Panc1 (cell line): ENCODE results near the gene PREB. TPM values are rescaled to one million over a fixed set of nuclear protein-coding genes. Genes with fewer than 3 reads are reported as not detected.

ENCODE experiments used
- ATAC-seq: fragments of 200-7000 bp; cut with Tn5 transposase; 2 replicates; pipeline ENCODE4 v1.9.1; 2020; ENCODE audit warnings: mild to moderate bottlenecking, moderate library complexity
- BruUV-seq: library from RNA; stranded (reverse); fragments of 400-500 nt; replicated peaks from 2 replicates; lab custom pipeline; 2021; lab: Mats Ljungman, UMichigan
- CTCF ChIA-PET: fragments of 300-600 bp; sonication (Branson Sonifier 250); formaldehyde crosslinking; loops from one replicate; lab custom pipeline; 2022; ENCODE audit warnings: antibody characterized with exemption; lab: Charles Lee
- POLR2A ChIA-PET: fragments of 300-600 bp; sonication (Branson Sonifier 250); formaldehyde crosslinking; loops from one replicate; lab custom pipeline; 2022; ENCODE audit warnings: antibody characterized with exemption; lab: Charles Lee
- DNase-seq: peaks from one replicate; pipeline ENCODE4 v3.0.0-alpha.2; 2010; ENCODE audit warnings: low read depth, low spot score
- H3K27ac ChIP-seq: 2 replicates; pipeline ENCODE4 v1.5.1; 2011; ENCODE audit warnings: mild to moderate bottlenecking, low read length, inconsistent platforms
- H3K27me3 ChIP-seq: fragments of 200-500 bp; sonication (Bioruptor generic); 2 replicates; pipeline ENCODE4 v1.6.0; 2014; ENCODE audit warnings: low read length, inconsistent platforms; ENCODE audit not compliant: control insufficient read depth, insufficient read depth
- H3K36me3 ChIP-seq: fragments of 200-500 bp; sonication (Bioruptor generic); 2 replicates; pipeline ENCODE4 v1.5.1; 2014; ENCODE audit warnings: inconsistent platforms, mild to moderate bottlenecking, low read length, moderate library complexity; ENCODE audit not compliant: control insufficient read depth, insufficient read depth
- H3K4me1 ChIP-seq: 2 replicates; pipeline ENCODE4 v1.5.1; 2011; ENCODE audit warnings: inconsistent platforms, mild to moderate bottlenecking, low read length, moderate library complexity; ENCODE audit not compliant: control insufficient read depth, insufficient read depth
- H3K4me3 ChIP-seq, 2 experiments: 2 replicates each; pipeline ENCODE4 v1.5.1; 2011 to 2012; ENCODE audit warnings: low read depth in 2 of 2, low read length in 2 of 2, mild to moderate bottlenecking in 2 of 2, inconsistent platforms in 1 of 2, moderate library complexity in 1 of 2
- H3K9me3 ChIP-seq: fragments of 200-500 bp; sonication (Bioruptor generic); 2 replicates; pipeline ENCODE4 v1.5.1; 2014; ENCODE audit warnings: low read depth, mild to moderate bottlenecking, inconsistent platforms, low read length, moderate library complexity; ENCODE audit not compliant: control insufficient read depth, insufficient read depth
- CTCF ChIP-seq: fragments of 450-650 bp; IDR thresholded peaks from 2 replicates; pipeline ENCODE4 v1.5.1; 2017; ENCODE audit warnings: mild to moderate bottlenecking
- POLR2AphosphoS5 ChIP-seq: IDR thresholded peaks from 2 replicates; pipeline ENCODE4 v1.6.1; 2012; ENCODE audit warnings: mild to moderate bottlenecking, low read depth, low read length, moderate library complexity
- REST ChIP-seq, 2 experiments: IDR thresholded peaks; 2 replicates each; pipeline ENCODE4 v1.6.1; 2011 to 2012; ENCODE audit warnings: low read depth in 2 of 2, control low read depth in 1 of 2, low read length in 1 of 2, mild to moderate bottlenecking in 1 of 2, moderate library complexity in 1 of 2; ENCODE audit not compliant: insufficient read depth in 1 of 2
- SIN3A ChIP-seq: IDR thresholded peaks from 2 replicates; pipeline ENCODE4 v1.6.1; 2012; ENCODE audit warnings: low read depth, mild to moderate bottlenecking, low read length, moderate library complexity, borderline replicate concordance; ENCODE audit not compliant: insufficient read depth
- TCF7L2 ChIP-seq: IDR thresholded peaks from 2 replicates; pipeline ENCODE4 v1.6.1; 2011; ENCODE audit warnings: mild to moderate bottlenecking, low read depth, low read length, inconsistent platforms
- in situ Hi-C: cut with HindIII; loops from 2 replicates; pipeline ENCODE4 v1.10.0; 2016; ENCODE audit warnings: low sequenced_read_pairs, low pct_unique_long_range_greater_than_20kb
- intact Hi-C: fragments of 100-400 bp; cut with micrococcal nuclease; formaldehyde crosslinking; loops from one replicate; pipeline ENCODE4 v1.10.0; 2022; ENCODE audit not compliant: unreplicated experiment
- total RNA-seq: library from RNA; stranded (reverse); gene quantifications from one replicate; pipeline ENCODE4 v1.2.1, GENCODE V29; 2021; ENCODE audit not compliant: unreplicated experiment

PREB gene
- total RNA-seq, 1 experiment from 2014 or later: 60.9 TPM

GRCh38 chr2:27085062-27085672, 49.3 kb downstream of the PREB start:
- peak overlapping the region; percentile 61 to 62 for H3K4me3 ChIP-seq
- H3K9me3 ChIP-seq: no peaks in the 10 kb centered on the region
- ChIA-PET CTCF (interaction anchor here (2.0 kb wide), 1 partner anchor 123 kb away, joined by 5 read pairs; no protein-coding TSS in a partner anchor), POLR2A (interaction anchor here (0.5 kb wide), 1 partner anchor 15 kb away, joined by 3 read pairs; no protein-coding TSS in a partner anchor)
- no peaks in the 10 kb centered on the region for H3K27me3 ChIP-seq
- in situ Hi-C loops (no loop called here), intact Hi-C loops (loop anchor here (10.0 kb wide), 1 partner anchor 120 kb away; no protein-coding TSS in a partner anchor)
- BruUV-seq: no TSS peak
- ATAC-seq (no peak), DNase-seq (no peak)
- H3K4me1 ChIP-seq: peaks cover 7% of the 10 kb centered on the region
- TF ChIP-seq TCF7L2: no peak
- TF ChIP-seq SIN3A: no peak
- TF ChIP-seq REST (IDR thresholded peaks at IDR 0.05; ENCODE audit: insufficient read depth in 1 of 2, low read depth in 2 of 2, low read length in 1 of 2): no peak
- peak; percentile 73; the same call in 1 of the 2 replicates for TF ChIP-seq CTCF
- TF ChIP-seq POLR2AphosphoS5: no peak
- no peaks in the 10 kb centered on the region for H3K36me3 ChIP-seq
- peak overlapping the region; percentile 70 for H3K27ac ChIP-seq

GRCh38 chr2:27084297-27085061, 50.0 kb downstream of the PREB start:
- H3K27me3 ChIP-seq: no peaks in the 10 kb centered on the region
- no TSS peak for BruUV-seq
- intact Hi-C loops: loop anchor here (10.0 kb wide), 1 partner anchor 120 kb away; no protein-coding TSS in a partner anchor
- TF ChIP-seq POLR2AphosphoS5 (no peak), REST (IDR thresholded peaks at IDR 0.05; ENCODE audit: insufficient read depth in 1 of 2, low read depth in 2 of 2, low read length in 1 of 2) (no peak), TCF7L2 (no peak), SIN3A (no peak), CTCF (no peak)
- peaks cover 7% of the 10 kb centered on the region for H3K4me1 ChIP-seq
- no peak overlapping the region for H3K4me3 ChIP-seq
- no peak for DNase-seq
- ATAC-seq: no peak
- H3K36me3 ChIP-seq: no peaks in the 10 kb centered on the region
- ChIA-PET CTCF (interaction anchor here (2.0 kb wide), 1 partner anchor 123 kb away, joined by 5 read pairs; no protein-coding TSS in a partner anchor), POLR2A (interaction anchor here (0.5 kb wide), 1 partner anchor 15 kb away, joined by 3 read pairs; no protein-coding TSS in a partner anchor)
- in situ Hi-C loops: no loop called here
- no peaks in the 10 kb centered on the region for H3K9me3 ChIP-seq
- H3K27ac ChIP-seq: no peak overlapping the region
